ENCODE results near the gene SBK1.

SBK1 gene

DNA sequence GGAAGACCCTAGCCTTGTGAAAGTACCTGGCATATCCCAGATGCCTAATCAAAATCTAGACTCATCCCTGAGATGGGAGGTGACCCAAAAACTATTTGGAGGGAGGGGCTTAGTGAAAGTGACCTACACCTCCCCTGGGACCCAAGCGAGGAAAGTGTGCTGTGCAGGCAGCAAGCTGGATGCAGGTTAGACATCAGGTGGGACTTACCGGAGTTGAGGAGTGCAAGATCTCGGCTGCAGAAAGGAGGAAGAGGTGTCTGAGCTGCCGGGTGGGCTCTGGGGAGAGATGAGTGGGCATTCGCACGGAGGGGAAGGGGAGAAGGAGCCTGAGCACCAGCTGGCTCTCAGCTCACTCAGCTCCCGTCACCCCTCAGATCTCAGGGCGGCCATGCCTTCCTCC, 10.3 kb upstream of the SBK1 start:
- no peak for DNase-seq (ENCODE audit: low read depth, low spot score)

DNA sequence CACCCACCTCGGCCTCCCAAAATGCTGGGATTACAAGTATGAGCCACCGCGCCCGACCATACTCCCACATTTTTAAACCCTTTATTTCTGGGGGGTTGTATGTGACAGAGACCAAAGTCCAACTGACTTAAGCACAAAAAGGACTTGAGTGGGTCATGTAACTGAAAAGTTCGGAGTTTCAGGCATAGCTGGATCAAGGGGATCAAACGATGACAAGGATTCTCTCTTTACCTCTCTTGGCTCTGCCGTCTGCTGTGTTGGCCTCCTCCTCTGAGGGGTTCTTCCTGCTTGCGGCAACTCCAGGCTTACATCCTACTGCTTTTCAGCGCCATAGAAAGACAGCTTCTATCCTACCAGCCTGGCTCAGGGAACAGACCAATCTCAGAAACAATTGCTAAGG, 9.2 kb upstream of the SBK1 start:
- DNase-seq (ENCODE audit: low read depth, low spot score), result no peak

DNA sequence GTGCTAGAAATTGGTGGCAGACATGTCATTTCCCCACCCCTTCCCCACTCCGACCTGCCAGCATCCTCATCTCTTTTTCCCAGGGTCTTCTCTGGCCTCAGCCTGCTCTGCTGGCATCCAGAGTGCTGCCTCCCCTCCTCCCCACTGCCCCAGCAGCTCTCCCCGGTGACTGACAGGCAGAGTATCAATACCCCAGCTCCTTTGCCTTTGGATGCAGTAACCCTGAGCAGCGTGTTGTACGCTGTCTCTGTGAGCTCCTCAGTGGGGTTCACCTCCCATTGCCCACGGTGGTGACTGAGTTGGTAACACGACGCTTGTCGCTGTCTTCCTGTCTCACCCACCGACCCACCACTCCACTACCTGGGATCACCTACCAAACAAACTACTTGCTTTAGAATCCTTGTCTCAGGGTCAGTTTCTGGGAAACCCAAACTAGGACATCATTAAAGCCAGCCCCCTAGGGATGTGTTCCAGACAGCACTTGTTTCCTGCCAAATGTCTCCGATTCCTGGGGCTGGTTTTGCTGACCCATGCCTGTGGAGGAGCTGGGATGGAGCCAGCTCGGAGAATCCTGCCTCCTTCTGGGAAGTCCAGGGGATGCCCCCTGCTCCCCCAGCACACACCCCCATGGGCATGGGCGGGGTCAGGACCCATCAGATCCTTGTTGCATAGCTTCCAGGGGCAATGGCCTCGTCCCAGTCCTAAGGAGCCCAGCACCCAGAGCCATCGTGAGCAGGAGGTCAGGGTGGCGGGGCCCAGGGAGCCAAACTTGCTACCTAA, 8.3 kb upstream of the SBK1 start:
- no peak for DNase-seq (ENCODE audit: low read depth, low spot score)

DNA sequence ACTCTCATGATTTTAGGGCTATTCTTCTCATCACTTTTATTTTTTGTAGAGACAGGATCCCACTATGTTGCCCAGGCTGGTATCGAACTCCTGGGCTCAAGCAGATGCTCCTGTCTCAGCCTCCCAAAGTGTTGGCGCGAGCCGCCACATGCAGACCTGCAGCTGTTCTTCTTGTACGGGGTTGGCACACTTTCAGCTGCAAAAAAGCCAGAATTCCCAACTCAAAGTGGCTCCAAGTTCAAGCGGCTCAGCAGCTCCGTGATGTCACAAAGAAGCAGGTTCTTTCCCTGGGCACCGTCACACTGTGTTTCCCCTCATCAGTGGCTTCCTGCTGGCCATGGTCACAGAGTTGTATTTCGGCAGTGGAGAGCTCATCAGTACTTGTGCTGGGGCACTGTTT, 6.7 kb upstream of the SBK1 start:
- DNase-seq (ENCODE audit: low read depth, low spot score), result no peak

DNA sequence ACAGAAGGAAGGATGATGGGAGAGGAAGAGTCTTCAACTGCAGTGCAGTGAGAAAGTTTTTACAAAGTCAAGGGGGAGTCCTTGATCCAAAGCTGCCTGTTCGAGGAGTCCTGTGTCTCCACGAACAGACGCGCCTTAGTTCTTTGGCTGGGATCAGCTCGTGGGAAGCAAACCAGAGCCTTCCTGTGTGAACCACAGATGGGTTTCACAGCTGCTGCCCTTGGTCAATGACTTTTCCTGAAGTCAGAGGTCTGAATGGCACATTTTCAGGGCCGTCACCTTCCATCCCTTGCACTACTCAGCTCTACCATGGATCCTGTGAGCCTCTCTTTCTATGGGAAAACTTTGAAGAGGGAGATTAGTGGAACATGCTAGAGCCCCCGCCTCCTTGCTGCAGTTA, 4.2 kb upstream of the SBK1 start:
- no peak for DNase-seq (ENCODE audit: low read depth, low spot score)

DNA sequence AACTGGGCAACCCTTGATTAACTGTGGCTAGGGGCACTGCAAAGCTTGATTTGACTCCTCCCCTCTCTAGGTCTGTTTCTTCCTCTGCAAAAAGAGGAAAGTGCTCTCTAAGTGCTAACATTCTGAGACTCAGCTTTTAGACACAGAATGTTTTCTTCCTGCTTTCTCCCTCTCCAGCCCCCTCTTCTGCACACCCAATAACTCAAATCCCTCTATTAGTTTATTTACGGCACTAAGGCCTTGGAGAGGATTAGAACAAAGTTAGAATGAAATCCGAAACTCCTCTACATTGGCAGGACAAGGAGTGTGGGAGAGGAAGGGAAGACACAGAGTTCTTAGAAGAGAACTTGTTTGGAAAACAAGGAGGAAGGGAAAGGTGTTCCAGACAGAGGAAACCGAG, 3.3 kb upstream of the SBK1 start:
- no peak for DNase-seq (ENCODE audit: low read depth, low spot score)

DNA sequence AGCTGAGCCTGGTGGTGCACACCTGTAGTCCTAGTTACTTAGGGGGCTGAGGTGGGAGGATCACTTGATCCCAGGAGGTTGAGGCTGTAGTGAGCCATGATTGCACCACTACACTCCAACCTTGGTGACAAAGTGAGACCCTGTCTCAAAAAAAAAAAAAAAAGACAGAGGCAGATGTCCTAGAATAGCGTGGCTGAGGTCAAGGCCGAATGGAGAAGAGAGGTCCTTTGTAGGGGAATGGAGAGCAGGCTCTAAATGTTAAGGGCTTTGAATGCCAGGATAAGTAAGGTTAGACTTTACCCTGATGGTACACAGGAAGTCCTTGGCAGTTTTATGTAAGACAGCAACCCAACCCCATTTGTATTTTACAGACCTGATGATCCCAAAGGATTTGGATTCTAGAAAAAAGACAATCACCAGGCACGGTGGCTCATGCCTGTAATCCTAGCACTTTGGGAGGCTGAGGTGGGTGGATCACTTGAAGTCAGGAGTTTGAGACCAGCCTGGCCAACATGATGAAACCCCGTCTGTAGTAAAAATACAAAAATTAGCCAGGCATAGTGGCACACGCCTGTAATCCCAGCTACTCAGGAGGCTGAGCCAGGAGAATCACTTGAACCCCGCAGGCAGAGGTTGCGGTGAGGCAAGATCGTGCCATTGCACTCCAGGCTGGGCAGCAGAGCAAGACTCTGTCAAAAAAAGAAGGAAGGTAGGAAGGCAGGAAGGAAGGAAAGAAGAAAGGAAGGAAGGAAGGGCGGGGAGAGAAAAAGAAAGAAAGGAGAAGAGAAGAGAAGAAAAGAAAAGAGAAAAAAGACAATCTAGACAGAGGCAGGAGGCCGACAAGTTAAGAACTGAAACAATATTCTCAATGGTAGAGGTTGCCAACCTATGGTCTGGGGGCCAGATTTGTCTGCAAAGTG, 2.1 kb upstream of the SBK1 start:
- no peak for DNase-seq (ENCODE audit: low read depth, low spot score)

DNA sequence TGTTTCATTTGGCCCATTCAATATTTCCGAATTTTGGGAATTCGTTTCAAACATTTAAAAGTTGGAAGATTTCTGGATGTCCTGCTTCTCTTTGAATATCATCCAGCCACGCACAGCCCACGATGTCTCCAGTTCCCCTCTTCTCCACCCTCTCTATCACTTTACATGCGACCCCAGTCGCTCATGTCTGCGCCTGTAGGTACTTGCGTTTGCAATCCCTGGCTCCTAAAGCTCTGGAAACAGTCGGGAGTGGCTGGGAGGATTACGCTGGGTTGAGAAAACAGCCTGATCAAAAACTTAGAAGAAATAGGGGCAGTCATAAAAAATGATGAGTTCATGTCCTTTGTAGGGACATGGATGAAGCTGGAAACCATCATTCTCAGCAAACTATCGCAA, 1.5 kb upstream of the SBK1 start:
- DNase-seq (ENCODE audit: low read depth, low spot score), result no peak

DNA sequence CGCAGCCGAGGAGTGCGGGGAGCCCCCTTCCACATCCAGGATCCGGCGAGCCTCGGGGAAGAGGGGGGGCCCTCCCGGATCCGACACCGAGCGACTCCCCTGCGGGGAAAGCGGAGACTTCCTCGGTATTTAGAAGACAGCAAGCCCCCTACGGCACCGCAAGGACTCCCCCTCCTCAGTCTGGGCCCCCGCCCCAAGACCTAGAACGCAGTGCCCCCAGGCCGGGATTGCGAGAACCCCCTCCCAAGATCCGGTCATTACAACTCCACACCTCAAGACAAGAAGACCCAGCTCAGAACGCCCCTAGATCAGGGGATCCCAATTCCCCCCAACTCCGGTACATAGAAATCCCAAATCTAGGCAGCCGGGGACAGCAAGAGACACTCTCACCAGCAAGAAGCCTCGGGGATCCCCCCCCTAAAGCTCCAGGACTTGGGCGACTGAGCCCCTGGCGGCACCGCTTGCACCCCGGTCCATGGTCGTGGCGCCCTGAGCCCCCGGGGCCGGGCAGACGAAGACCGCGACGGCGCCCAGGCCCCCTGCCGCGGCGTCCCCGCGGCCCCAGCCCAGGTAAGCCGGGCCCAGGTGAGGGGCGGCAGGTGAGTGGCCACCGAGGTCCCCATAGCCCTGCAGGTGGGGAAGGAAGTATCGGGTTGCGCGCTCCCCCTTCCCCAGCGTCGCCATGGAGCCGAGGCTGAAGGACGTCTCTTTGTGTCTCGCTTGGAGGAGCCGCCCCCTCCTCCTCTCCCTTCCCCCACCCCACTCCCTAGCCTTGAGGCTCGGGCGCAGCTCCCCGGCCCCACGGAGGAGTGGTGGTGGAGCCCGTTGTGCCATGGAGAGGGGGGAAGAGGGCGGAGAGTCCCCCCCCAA, 641 bp downstream of the SBK1 start:
- DNase-seq (ENCODE audit: low read depth, low spot score), result no peak

DNA sequence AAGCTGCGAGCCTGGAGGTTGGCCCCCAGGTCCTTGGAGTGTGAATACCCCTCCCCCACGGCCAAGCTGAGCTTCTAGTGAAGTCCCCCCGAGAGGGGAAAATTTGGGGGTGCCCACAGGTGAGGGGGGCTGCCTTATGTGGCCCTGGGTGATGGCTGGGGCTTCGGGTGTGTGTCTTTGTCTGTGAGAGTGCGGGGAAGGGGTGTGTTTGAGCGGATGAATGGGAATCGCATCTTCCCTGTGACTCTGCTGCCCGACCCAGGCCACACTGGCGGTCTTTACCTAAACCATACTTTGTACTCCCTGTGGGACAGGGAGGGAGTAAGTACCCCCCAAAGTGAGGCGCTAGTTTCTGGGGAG, 1.3 kb downstream of the SBK1 start:
- DNase-seq (ENCODE audit: low read depth, low spot score), result no peak

DNA sequence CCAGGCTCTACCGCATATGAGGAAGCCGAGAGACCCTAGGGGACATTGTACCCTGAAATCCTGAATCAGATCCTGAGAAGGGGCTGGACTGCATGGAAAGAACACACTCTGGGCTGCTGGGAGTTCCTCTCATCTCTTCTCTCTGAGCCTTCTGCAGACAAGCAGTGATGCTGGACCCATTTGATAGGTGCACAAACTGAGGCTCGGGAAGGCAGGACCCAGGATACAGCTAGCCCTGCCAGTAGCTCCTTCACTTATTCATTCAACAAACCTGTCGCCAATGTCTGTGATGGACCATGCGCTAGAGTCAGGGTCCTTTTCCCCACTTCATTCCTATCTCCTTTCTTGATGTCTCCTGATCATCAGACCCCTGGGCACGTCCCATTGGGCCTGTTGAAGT, 1.9 kb downstream of the SBK1 start:
- no peak for DNase-seq (ENCODE audit: low read depth, low spot score)

DNA sequence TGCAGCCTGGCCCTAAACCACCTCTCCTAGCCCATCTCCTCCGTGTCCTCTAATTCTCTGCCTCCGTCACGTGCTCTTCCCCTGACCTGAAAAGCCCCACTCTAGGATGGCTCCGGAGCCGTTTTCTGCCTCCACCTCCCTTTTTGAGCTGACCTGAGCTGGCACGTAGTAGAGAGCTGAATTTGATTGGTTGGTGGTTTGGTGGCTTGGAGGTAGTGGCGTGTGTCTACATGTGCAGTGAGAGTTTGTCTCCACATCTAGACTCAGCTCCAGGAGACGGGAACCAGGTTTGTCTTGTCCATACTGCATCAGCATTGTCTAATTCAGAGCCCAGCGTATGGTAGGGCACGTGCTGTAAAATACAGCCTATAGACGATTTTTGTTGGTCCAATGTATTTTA, 3.0 kb downstream of the SBK1 start:
- DNase-seq (ENCODE audit: low read depth, low spot score), result no peak

DNA sequence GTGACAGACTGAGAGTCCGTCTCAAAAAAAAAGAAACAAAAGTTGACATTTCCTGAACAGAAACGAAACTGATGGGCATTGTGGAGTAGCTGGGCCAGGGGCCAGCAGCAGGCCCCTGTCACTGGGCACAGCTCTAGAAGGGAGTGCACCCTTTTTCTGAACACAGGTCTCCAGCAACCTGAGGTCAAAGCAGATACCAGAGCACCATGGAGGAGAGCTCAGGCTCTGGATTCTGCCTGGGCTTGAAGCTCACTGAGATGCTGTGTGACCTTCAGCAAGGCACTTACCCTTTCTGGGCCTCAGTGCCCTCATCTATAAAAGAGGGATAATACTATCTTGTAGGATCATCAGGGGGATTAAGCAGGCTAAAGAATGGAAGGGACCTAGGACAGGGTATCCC, 5.0 kb downstream of the SBK1 start:
- DNase-seq (ENCODE audit: low read depth, low spot score), result no peak

DNA sequence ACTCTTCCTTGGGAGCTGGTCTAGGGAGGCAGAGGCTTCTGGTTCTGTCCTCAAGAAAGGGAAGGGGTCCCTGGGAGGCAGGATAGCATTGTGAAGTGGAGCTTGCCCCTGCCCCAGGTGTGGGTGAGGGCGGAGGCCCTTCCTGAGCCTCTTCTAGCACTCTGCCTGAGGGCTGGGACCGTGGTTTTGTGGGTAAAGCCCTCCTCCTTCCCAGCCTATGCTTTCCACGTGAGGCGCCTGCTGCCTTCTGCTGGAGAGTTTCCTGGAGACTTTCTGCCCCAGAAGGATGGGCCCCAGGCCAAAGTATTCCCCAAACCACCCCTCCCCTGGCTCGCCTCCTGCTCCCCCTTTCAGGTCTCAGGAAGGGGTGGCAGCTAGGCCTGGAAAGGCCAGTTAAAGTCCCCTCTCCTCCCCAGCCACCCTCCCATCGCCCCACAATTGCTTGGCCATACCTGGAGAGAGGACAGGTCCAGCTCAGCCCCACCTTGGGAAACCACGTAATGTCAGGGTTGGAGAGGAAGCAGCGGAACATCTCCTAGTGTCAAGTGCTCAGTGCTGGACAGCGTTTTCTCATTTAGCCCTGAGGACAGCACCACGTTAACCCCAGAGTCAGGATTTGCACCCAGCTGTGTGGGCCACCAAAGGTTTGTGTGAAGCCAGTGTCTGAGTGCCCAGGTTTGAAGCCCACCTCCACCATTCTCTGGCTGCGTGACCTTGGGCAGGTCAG, 5.6 kb downstream of the SBK1 start:
- no peak for DNase-seq (ENCODE audit: low read depth, low spot score)

DNA sequence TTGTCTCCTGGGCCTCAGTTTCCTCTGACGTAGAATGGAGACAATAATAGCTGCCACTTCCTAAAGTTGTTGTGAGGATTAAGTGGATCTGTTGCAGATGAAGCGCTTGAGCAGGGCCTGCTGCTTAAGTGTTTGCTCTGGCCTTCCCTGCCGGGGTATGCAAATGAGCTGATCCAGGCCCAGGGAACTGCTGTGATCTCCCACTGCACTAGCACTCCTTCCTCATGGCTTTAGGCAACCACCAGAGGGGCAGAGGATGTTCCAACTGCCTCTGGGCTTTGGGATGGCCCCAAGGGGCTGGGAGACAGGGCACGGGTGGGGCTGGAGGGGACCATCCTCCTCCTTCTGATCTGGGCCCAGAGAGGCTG, 6.2 kb downstream of the SBK1 start:
- no peak for DNase-seq (ENCODE audit: low read depth, low spot score)

DNA sequence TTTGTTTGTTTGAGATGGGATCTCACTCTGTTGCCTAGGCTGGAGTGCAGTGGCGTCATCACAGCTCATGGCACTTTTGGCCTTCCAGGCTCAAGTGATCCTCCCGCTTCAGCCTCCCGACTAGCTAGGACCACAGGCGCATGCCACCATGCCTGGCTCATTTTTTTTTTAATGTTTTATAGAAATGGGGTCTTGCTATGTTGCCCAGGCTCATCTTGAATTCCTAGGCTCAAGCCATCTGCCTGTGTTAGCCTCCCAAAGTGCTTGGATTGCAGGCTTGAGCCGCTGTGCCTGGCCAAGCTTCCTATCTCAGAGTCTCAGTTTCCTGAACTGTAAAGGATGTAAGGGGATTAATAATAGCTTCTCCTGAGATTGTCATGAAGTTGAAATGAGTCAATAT, 8.0 kb downstream of the SBK1 start:
- no peak for DNase-seq (ENCODE audit: low read depth, low spot score)

DNA sequence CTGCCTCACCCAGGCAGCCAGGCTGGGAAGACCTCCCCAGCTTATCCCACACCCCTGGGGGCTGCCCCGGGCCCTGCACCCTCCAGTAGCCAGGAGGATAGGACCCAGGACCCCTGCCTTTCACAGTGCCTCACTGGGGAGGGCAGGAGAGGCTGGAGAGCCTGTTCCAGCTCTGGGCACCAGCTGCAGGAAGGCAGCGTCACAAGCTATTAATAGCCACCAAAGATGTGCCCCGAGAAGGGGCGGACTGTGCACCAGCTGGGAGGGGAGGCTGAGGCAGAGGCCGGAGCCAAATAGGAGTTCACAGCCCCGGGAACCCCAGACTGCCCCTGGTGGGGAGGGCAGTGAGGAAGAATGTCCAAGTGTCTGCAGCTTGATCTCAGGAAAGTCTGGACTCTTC, 8.8 kb downstream of the SBK1 start:
- DNase-seq (ENCODE audit: low read depth, low spot score), result no peak

DNA sequence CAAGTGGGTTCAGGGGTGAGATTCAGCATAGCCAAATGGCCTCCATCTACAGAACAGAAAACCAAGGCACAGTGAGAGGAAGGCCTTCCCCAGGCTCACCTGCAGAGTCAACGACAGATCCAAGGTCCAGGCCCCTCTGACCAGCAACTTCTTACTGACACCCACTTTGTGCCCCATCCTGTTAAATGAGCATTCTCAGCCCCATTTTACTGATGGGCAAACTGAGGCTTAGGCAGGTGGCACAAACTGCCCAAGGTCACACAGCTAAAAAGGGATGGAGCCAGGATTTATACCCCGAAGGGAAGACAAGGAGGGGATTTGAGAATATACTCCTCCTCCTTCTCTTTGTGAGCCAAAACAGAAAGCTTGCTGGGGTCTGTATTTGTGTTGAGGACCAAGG, 9.3 kb downstream of the SBK1 start:
- no peak for DNase-seq (ENCODE audit: low read depth, low spot score)

DNA sequence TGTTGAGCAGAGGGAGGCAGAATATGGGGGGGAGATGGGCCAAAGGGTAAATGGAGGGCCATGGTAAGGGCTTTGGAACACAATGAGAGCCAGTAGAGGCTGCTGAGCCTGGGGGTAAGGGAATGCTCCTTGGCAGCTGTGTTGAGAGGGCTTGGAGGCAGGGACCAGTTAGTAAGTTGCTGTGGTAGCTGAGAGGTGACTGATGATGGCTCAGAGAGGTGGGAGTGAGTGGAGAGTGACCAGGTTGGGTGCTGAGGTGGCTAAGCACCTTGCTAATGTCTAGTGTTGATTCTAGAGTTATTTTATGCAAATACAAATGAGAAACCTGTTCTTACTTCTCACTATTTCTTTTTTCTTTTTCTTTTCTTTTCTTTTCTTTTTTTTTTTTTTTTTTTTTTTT, 10.8 kb downstream of the SBK1 start:
- DNase-seq (ENCODE audit: low read depth, low spot score), result no peak

DNA sequence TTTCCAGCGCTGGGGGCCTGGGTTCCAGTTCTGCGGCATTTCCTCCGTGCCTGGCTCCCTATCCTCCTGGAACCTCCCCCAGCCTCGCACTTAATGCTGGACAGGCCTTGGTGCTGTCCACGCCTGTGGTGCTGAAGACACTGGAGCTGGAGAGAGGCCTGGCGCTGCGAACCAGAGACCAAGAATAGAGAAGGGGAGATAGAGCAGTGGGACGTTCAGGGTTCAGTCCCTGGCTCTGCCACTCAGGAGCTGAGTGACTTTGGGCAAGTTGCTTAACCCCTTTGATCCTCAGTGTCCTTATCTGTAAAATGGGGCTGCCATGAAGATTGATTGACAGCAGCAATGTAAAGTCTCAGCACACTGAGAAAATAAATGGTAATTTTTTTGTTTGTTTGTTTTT, 11.9 kb downstream of the SBK1 start:
- DNase-seq (ENCODE audit: low read depth, low spot score), result no peak

DNA sequence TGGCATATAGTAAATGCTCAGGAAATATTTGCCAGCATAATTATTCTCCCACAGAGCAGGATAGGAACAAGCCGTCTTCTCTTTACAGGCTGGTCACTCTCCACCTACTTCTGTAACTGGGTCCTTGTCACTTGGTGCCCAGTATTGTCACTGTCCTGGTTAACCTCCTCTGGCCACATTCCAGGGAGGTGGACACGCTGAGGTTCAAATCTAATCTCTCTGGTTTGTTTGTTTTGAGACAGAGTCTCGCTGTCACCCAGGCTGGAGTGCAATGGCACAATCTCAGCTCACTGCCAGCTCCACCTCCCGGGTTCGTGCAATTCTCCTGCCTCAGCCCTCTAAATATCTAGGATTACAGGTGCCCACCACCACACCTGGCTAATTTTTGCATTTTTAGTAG, 15.6 kb downstream of the SBK1 start:
- DNase-seq (ENCODE audit: low read depth, low spot score), result no peak
